Prostate gland (tissue), 2 donors: ENCODE measurements around the gene KRTAP12-4. TPM values are rescaled to one million over a fixed set of nuclear protein-coding genes. Genes with fewer than 3 reads are reported as not detected.

ENCODE experiments used
- DNase-seq: peaks from one replicate; pipeline ENCODE4 v3.0.0-alpha.2; 2019; ENCODE audit warnings: low spot score
- H3K27ac ChIP-seq, 2 donors: fragments of 200-600 bp; sonication (generic); 2 replicates each; pipeline ENCODE4 v1.5.1; 2017 to 2019
- H3K27me3 ChIP-seq: fragments of 200-600 bp; sonication (generic); replicated peaks from 2 replicates; pipeline ENCODE4 v1.5.1; 2019; ENCODE audit not compliant: insufficient read depth
- H3K36me3 ChIP-seq, 2 donors: fragments of 200-600 bp; sonication (generic); 1 replicate in 1 of 2; 2 replicates in 1 of 2; pipeline versions ENCODE4 v1.5.1 to v1.8.1; 2017 to 2019
- H3K4me1 ChIP-seq: fragments of 200-600 bp; sonication (generic); replicated peaks from 2 replicates; pipeline ENCODE4 v1.5.1; 2019
- H3K4me3 ChIP-seq, 2 donors: fragments of 200-600 bp; sonication (generic); 2 replicates each; pipeline ENCODE4 v1.5.1; 2017 to 2019
- H3K9me3 ChIP-seq: fragments of 200-600 bp; sonication (generic); 2 replicates; pipeline ENCODE4 v1.5.1; 2017
- POLR2A ChIP-seq: fragments of 450-650 bp; IDR thresholded peaks from one replicate; pipeline ENCODE4 v1.6.1; 2016; ENCODE audit warnings: antibody characterized with exemption, mild to moderate bottlenecking
- POLR2AphosphoS5 ChIP-seq: sonication (generic); formaldehyde crosslinking; IDR thresholded peaks from one replicate; pipeline ENCODE4 v1.6.1; 2017; ENCODE audit warnings: antibody characterized with exemption
- WGBS: methylation state at CpG from one replicate; pipeline ENCODE4 v1.1.5; 2018; 5-methylcytosine and 5-hydroxymethylcytosine counted together
- intact Hi-C: fragments of 100-400 bp; cut with DNase I; formaldehyde crosslinking; loops from one replicate; pipeline ENCODE4 v1.14.2; 2022
- total RNA-seq, 2 donors: library from RNA; depleted of rRNA; stranded (reverse); fragments of >200 nt; gene quantifications; one replicate each; pipeline ENCODE4 v1.1.0, GENCODE V29; 2016
- TF ChIP-seq, protein P1 (sequence below), 4 experiments: fragments of 200-600 bp in 2 of 4; fragments of 450-650 bp in 2 of 4; sonication (generic) in 2 of 4; IDR thresholded peaks; 1 replicate in 3 of 4; 2 replicates in 1 of 4; pipeline ENCODE4 v1.5.1; 2016 to 2019; ENCODE audit warnings: antibody characterized with exemption in 4 of 4, mild to moderate bottlenecking in 2 of 4, moderate library complexity in 2 of 4

Gene KRTAP12-4
- total RNA-seq, 2 donors from 2014 or later: not detected

DNA sequence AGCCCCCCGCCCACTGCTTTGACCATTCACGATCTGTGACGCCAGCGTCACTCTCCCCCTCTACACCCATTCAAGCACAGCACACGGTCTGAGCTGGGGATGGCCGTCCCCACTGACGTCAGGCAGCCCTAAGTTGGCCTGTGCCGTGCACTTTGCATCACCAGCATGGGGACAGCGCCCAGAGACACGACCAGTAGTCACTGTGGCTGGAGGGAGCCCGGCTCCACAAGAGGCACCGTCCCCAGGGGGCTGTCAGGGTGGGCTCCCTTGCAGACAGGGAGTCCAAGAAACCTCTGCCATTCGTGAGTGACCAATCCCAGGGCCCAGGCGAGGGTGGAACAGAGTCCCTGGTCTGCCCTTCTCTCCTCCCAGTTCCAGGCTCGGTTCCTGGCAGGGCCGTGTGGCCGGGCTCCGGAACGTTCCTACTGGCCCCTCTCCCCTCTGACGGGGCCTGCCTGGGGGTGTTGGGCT lies 40.3 kb downstream of the KRTAP12-4 start:
- WGBS: 88% methylated on average over 20 of the region's 20 CpGs
- Histone ChIP-seq H3K27me3 (no peaks in the 10 kb centered on the region), H3K36me3 (no peaks in the 10 kb centered on the region), H3K27ac (no peak overlapping the region), H3K4me3 (no peak overlapping the region), H3K4me1 (no peaks in the 10 kb centered on the region), H3K9me3 (no peaks in the 10 kb centered on the region)
- no peak for TF ChIP-seq POLR2A
- TF ChIP-seq POLR2AphosphoS5: no peak
- TF ChIP-seq, protein P1, sequence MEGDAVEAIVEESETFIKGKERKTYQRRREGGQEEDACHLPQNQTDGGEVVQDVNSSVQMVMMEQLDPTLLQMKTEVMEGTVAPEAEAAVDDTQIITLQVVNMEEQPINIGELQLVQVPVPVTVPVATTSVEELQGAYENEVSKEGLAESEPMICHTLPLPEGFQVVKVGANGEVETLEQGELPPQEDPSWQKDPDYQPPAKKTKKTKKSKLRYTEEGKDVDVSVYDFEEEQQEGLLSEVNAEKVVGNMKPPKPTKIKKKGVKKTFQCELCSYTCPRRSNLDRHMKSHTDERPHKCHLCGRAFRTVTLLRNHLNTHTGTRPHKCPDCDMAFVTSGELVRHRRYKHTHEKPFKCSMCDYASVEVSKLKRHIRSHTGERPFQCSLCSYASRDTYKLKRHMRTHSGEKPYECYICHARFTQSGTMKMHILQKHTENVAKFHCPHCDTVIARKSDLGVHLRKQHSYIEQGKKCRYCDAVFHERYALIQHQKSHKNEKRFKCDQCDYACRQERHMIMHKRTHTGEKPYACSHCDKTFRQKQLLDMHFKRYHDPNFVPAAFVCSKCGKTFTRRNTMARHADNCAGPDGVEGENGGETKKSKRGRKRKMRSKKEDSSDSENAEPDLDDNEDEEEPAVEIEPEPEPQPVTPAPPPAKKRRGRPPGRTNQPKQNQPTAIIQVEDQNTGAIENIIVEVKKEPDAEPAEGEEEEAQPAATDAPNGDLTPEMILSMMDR (IDR thresholded peaks at IDR 0.05): no peak
- DNase-seq: no peak
- intact Hi-C loops: no loop called here

DNA sequence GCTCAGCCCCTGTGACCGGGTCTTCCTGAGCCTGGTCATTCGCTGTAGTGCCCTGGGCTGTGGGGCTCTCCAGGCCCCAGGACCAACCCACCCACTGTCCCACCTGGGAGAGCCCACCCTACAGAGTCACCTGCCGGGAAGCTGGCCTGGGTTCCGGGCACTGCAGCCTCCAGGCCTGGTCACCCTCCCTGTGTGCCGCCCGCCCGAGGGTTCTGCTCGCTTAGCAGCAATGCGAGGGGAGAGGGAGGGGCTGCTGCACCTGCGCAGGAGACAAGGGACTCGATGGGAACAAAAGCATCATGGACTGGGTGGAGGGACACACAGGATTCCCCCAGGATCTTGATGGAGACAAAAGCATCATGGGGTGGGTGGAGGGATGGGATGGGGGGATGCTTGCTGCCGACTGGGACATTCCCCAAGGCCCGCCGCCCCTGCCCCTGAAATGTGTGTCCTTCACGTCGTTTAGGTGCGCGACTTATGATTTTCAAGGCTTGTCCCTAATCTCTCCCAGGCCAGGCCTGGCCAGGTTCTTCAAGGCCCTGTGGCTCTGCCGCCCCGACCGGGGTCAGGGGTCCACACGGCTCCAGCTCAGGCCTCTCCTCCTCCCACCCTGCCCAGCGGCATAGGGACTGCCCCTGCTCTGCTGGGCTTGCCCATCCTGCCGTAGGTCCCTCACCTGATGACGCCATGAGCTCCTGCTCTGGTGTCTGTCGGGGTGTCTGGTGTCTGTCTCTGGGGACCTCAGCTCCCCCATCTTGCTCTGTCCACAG lies 40.9 kb downstream of the KRTAP12-4 start:
- Histone ChIP-seq H3K27ac (no peak overlapping the region), H3K4me1 (no peaks in the 10 kb centered on the region), H3K36me3 (no peaks in the 10 kb centered on the region), H3K9me3 (no peaks in the 10 kb centered on the region), H3K4me3 (no peak overlapping the region), H3K27me3 (no peaks in the 10 kb centered on the region)
- DNase-seq: no peak
- whole genome bisulfite sequencing: 88% methylated on average over 26 of the region's 26 CpGs
- TF ChIP-seq, protein P1 (IDR thresholded peaks at IDR 0.05): no peak
- TF ChIP-seq POLR2A (no peak), POLR2AphosphoS5 (no peak)
- intact Hi-C loops: no loop called here

DNA sequence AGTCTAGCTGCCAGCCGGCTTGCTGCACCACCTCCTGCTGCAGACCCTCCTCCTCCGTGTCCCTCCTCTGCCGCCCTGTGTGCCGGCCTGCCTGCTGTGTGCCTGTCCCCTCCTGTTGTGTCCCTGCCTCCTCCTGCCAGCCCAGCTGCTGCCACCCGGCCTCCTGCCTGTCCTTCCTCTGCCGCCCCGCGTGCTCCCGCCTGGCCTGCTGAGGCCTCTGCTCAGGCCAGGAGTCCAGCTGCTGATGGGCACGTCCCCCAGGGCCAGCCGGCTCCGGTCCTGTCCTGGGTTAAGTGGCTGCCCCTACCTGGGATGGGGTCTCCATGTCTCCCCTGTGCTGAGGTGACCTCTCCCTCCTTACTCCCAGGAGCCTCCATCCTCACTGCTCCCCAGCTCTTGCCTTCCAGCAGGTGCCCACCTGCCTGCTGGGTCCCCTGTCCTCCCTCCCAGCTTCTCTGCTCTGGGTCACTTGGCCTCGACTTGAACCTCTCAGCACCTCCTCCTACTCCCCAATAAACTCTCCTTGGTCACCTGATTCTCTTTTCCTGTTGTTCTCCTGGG lies 41.7 kb downstream of the KRTAP12-4 start:
- no peak for TF ChIP-seq POLR2AphosphoS5
- TF ChIP-seq, protein P1 (IDR thresholded peaks at IDR 0.05): no peak
- TF ChIP-seq POLR2A: no peak
- intact Hi-C loops: no loop called here

DNA sequence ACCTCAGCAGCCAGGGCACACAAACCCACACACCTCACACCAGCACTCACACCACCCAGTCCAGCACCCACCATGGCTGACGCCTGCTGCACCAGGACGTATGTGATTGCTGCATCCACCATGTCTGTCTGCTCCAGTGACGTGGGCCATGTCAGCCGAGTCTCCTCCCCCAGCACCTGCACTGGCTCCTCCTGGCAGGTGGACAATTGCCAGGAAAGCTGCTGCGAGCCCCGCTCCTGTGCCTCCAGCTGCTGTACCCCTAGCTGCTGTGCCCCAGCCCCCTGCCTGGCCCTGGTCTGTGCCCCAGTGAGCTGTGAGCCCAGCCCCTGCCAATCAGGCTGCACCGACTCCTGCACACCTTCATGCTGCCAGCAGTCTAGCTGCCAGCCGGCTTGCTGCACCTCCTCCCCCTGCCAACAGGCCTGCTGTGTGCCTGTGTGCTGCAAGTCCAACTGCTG lies 42.4 kb downstream of the KRTAP12-4 start, which contains the start of gene KRTAP10-8:
KRTAP10-8 (plus strand) TSS at position 51 of the 458 bp plus-strand sequence; CDS start at position 73, 22 bp downstream.
- intact Hi-C loops: no loop called here
- Histone ChIP-seq H3K4me1 (no peaks in the 10 kb centered on the region), H3K27ac (no peak within 1 kb of the TSS), H3K4me3 (no peak within 1 kb of the TSS), H3K27me3 (no peaks in the 10 kb centered on the region), H3K9me3 (no peaks in the 10 kb centered on the region), H3K36me3 (no peaks in the 10 kb centered on the region)
- TF ChIP-seq, protein P1 (IDR thresholded peaks at IDR 0.05): no peak
- TF ChIP-seq POLR2AphosphoS5 (no peak), POLR2A (no peak)
- WGBS: 62% methylated on average over 8 of the region's 8 CpGs
- DNase-seq: no peak

More for the DNA sequence above, 41.7 kb downstream of the KRTAP12-4 start:
- H3K9me3 ChIP-seq: no peaks in the 10 kb centered on the region
- H3K4me1 ChIP-seq: no peaks in the 10 kb centered on the region
- 80% methylated on average over 13 of the region's 13 CpGs for WGBS
- no peak overlapping the region for H3K27ac ChIP-seq
- no peaks in the 10 kb centered on the region for H3K27me3 ChIP-seq
- H3K4me3 ChIP-seq: no peak overlapping the region
- H3K36me3 ChIP-seq: no peaks in the 10 kb centered on the region
- no peak for DNase-seq
